ENCODE data around the gene PGRMC2.
A peak's percentile ranks its signal among the peaks of the same experiment; 100 is the strongest.

The PGRMC2 gene

DNA sequence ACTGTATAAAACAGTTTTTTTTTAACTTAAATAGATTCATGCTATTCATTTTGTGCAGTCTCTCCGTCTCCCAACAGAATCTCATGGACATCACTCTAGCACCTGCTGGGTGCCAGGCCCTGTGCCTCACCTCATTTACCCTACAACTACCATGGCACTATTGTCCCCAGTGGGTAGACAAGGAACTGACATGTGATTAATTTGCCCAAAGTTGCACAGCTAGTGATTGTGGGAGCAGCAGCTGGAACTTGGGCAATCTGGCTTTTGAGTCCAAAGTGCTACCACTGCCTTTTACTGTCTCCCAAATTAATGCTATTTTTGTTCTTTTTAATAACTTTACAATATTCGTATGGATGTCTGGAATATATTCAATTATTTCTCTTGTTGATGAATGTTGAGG lies 11.2 kb upstream of the PGRMC2 start:
- no peak for DNase-seq (ENCODE audit: low read depth)
- peaks cover 16% of the 10 kb centered on the region for H3K4me1 ChIP-seq (ENCODE audit: control insufficient read depth, insufficient read depth, low read length)

DNA sequence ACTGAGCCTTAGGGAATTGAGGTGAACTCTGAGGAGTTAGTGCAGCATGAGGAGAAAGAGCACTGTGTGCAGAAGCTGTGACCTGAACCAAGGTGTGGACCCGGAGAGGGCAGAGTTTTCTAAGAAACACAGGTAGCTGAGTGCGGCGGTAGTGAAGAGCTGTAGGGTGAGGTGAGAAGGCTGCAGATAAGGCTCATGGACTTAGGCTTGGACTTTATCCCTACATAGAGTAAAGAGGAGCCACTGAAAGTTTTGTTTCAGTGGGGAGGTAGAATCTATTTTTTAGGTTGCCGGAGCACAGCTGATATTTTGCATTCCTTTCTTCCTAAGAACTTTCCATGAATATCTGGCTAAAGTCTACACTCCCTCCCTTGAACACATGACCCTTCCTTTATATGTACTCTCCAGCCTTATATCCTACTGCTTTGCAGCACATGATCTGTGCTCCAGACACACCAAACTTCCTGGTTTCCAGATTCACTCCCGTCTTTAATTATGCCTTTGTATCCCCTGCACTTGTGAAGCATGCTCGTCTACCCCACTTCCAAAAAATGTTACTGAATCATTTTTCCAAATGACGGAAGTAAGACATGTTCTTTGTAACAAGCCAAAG lies 10.6 kb upstream of the PGRMC2 start:
- DNase-seq (ENCODE audit: low read depth) = no peak
- no peak overlapping the region for H3K4me3 ChIP-seq (ENCODE audit: low read length)
- peaks cover 7% of the 10 kb centered on the region for H3K36me3 ChIP-seq (ENCODE audit: control insufficient read depth, insufficient read depth, low read length, severe bottlenecking)
- H3K9ac ChIP-seq (ENCODE audit: low read length) = no peak overlapping the region
- H3K9me3 ChIP-seq (ENCODE audit: control insufficient read depth, low read length) = no peaks in the 10 kb centered on the region
- no peaks in the 10 kb centered on the region for H3K27me3 ChIP-seq (replicated peaks; ENCODE audit: control insufficient read depth, insufficient read depth, low read length)
- H3K4me1 ChIP-seq (ENCODE audit: control insufficient read depth, insufficient read depth, low read length) = peaks cover 16% of the 10 kb centered on the region

More for the DNA sequence above, 11.2 kb upstream of the PGRMC2 start:
- H3K27me3 ChIP-seq (replicated peaks; ENCODE audit: control insufficient read depth, insufficient read depth, low read length) = no peaks in the 10 kb centered on the region
- H3K9me3 ChIP-seq (ENCODE audit: control insufficient read depth, low read length) = no peaks in the 10 kb centered on the region
- peaks cover 7% of the 10 kb centered on the region for H3K36me3 ChIP-seq (ENCODE audit: control insufficient read depth, insufficient read depth, low read length, severe bottlenecking)
- no peak overlapping the region for H3K9ac ChIP-seq (ENCODE audit: low read length)
- no peak overlapping the region for H3K4me3 ChIP-seq (ENCODE audit: low read length)

DNA sequence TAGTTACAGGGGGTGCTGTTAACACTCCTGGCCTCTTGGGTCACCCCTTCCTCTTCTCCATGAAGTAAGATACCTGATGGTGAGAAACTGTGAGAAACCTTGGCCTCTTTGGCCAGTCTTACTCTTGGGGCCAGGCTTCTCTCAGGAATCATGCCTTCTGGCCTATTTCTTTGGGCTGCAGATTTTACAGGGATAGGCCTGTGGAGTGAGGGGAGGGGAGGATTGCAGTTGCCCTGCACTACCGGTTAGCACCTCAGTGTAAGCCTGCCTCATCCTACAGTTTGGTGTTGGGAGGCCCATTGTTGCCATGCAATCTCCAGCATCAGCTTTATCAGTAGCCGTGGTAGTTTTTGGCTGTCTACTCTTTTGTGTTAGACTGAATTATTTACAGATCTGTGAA lies 7.6 kb upstream of the PGRMC2 start:
- no peaks in the 10 kb centered on the region for H3K27me3 ChIP-seq (replicated peaks; ENCODE audit: control insufficient read depth, insufficient read depth, low read length)
- no peaks in the 10 kb centered on the region for H3K9me3 ChIP-seq (ENCODE audit: control insufficient read depth, low read length)
- peaks cover 7% of the 10 kb centered on the region for H3K36me3 ChIP-seq (ENCODE audit: control insufficient read depth, insufficient read depth, low read length, severe bottlenecking)
- H3K4me3 ChIP-seq (ENCODE audit: low read length) = no peak overlapping the region
- DNase-seq (ENCODE audit: low read depth) = no peak
- no peak overlapping the region for H3K9ac ChIP-seq (ENCODE audit: low read length)
- H3K4me1 ChIP-seq (ENCODE audit: control insufficient read depth, insufficient read depth, low read length) = peaks cover 8% of the 10 kb centered on the region

DNA sequence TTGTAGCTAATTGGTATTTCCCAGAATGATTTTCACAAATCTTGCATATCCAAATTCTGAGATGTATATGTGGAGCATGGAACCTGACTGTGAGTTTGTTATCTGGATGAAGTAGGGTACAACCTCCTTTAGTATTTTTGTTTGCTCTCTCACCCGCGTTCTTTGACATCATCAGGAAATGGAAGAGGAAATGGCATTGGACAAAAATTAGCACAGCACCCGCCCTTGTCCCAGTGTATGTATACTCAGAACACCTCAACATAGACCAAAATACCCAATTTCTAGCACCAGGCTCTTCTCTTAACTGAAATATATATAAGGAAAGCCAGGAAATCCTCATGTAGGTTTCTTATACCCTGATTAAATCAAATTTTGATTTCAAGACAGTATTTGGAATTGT lies 6.9 kb upstream of the PGRMC2 start:
- no peak overlapping the region for H3K4me3 ChIP-seq (ENCODE audit: low read length)
- H3K9ac ChIP-seq (ENCODE audit: low read length) = no peak overlapping the region
- no peak for DNase-seq (ENCODE audit: low read depth)
- no peaks in the 10 kb centered on the region for H3K9me3 ChIP-seq (ENCODE audit: control insufficient read depth, low read length)
- H3K36me3 ChIP-seq (ENCODE audit: control insufficient read depth, insufficient read depth, low read length, severe bottlenecking) = peaks cover 7% of the 10 kb centered on the region
- H3K27me3 ChIP-seq (replicated peaks; ENCODE audit: control insufficient read depth, insufficient read depth, low read length) = no peaks in the 10 kb centered on the region
- H3K4me1 ChIP-seq (ENCODE audit: control insufficient read depth, insufficient read depth, low read length) = peaks cover 6% of the 10 kb centered on the region

DNA sequence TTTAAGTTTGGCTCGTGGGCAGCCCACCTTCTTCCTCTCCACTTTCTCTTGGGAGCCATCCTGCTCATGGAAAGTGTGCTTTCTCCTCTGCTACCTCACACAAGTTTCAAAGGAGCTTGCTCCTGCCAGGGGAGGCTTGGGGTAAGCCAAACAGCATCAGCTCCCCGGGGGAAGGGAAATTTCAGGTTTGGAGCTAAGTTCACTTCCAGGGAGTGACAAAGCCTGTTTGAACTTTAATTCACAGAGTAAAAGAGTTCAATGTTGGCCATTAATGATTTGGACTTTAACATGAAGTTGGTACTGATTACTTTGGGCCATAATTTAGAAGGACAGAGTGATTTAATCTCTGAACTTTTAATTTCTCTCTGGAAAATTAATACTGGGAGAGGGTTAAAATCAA lies 4.7 kb upstream of the PGRMC2 start:
- Histone ChIP-seq H3K27me3 (replicated peaks; ENCODE audit: control insufficient read depth, insufficient read depth, low read length) (no peaks in the 10 kb centered on the region), H3K36me3 (ENCODE audit: control insufficient read depth, insufficient read depth, low read length, severe bottlenecking) (peaks cover 2% of the 10 kb centered on the region), H3K9ac (ENCODE audit: low read length) (no peak overlapping the region), H3K4me3 (ENCODE audit: low read length) (no peak overlapping the region), H3K9me3 (ENCODE audit: control insufficient read depth, low read length) (no peaks in the 10 kb centered on the region), H3K4me1 (ENCODE audit: control insufficient read depth, insufficient read depth, low read length) (peaks cover 10% of the 10 kb centered on the region)
- DNase-seq (ENCODE audit: low read depth) = no peak

DNA sequence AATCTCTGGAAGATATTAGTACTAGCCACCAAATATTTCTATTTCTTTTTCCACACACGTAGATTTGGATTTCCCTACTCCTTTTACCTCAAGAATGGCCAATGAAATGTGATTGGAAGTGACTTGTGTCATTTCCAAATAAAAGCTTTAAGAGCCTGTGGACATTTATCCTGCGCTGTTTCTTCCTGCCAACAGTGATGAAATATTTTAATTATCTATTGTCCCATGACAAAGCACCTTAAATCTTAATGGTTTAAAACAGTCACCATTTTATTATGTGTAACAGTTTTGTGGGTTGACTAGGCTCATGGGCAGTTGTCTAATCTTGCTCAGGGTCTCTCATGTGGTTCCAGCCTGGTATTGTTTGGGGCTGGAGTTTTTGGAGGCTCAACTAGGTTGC lies 3.5 kb upstream of the PGRMC2 start:
- no peak overlapping the region for H3K9ac ChIP-seq (ENCODE audit: low read length)
- H3K36me3 ChIP-seq (ENCODE audit: control insufficient read depth, insufficient read depth, low read length, severe bottlenecking) = no peaks in the 10 kb centered on the region
- H3K4me1 ChIP-seq (ENCODE audit: control insufficient read depth, insufficient read depth, low read length) = peaks cover 10% of the 10 kb centered on the region
- no peaks in the 10 kb centered on the region for H3K27me3 ChIP-seq (replicated peaks; ENCODE audit: control insufficient read depth, insufficient read depth, low read length)
- DNase-seq (ENCODE audit: low read depth) = no peak
- no peak overlapping the region for H3K4me3 ChIP-seq (ENCODE audit: low read length)
- no peaks in the 10 kb centered on the region for H3K9me3 ChIP-seq (ENCODE audit: control insufficient read depth, low read length)

DNA sequence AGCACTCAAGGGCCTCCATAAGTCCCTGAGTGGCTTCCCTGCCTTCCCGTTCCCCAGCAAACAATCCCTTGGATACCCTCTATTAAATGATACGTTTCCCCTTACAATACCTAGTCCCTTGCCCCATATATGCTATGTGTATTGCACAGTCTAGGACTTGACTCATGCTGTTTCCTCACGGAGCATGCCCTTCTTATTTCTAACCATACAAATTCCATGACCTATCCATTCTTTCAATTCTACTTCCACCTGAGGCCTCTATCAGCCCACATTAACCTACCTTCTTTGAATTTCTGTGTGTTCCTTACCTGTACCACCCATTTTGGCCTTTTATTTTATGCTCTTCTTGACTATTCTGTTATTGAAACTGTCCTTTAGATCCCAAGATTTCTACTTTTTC lies 2.9 kb upstream of the PGRMC2 start:
- H3K36me3 ChIP-seq (ENCODE audit: control insufficient read depth, insufficient read depth, low read length, severe bottlenecking) = no peaks in the 10 kb centered on the region
- no peak overlapping the region for H3K4me3 ChIP-seq (ENCODE audit: low read length)
- H3K4me1 ChIP-seq (ENCODE audit: control insufficient read depth, insufficient read depth, low read length) = peaks cover 10% of the 10 kb centered on the region
- no peak overlapping the region for H3K9ac ChIP-seq (ENCODE audit: low read length)
- no peaks in the 10 kb centered on the region for H3K9me3 ChIP-seq (ENCODE audit: control insufficient read depth, low read length)
- DNase-seq (ENCODE audit: low read depth) = no peak
- H3K27me3 ChIP-seq (replicated peaks; ENCODE audit: control insufficient read depth, insufficient read depth, low read length) = no peaks in the 10 kb centered on the region

DNA sequence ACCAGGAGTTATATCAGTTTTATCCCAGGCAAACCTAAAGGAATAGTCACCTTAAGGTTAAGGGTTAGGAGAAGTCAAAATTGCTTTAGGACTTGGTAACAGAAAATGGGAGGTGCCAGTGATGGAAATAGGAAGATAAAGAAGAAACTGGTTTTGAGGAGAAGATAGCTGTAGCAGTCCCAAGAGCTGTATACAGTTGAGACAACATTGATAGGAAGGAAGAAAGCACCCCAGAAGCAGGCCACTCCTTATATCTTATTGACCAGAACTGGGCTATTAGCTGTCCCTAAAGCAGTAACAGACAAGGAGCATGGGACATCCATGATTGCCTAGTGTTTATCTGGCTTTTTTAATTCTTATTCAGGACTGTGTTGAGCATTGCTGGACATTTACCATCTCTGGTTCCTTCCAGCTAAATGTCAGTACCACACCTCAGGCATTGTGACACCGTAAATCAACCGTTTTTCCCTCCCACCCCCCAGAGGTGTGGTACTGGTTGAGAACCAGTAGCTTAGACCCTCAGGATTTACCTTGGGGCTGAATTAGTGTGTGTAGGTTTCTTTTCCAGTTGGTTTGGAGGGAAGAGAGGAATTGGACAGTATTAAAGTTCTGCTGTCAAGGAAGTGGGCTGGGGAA lies 2.0 kb upstream of the PGRMC2 start:
- no peaks in the 10 kb centered on the region for H3K9me3 ChIP-seq (ENCODE audit: control insufficient read depth, low read length)
- no peaks in the 10 kb centered on the region for H3K36me3 ChIP-seq (ENCODE audit: control insufficient read depth, insufficient read depth, low read length, severe bottlenecking)
- peaks cover 10% of the 10 kb centered on the region for H3K4me1 ChIP-seq (ENCODE audit: control insufficient read depth, insufficient read depth, low read length)
- peak overlapping the region; percentile 86 for H3K4me3 ChIP-seq (ENCODE audit: low read length)
- no peak for DNase-seq (ENCODE audit: low read depth)
- no peaks in the 10 kb centered on the region for H3K27me3 ChIP-seq (replicated peaks; ENCODE audit: control insufficient read depth, insufficient read depth, low read length)
- peak overlapping the region; percentile 93 for H3K9ac ChIP-seq (ENCODE audit: low read length)

DNA sequence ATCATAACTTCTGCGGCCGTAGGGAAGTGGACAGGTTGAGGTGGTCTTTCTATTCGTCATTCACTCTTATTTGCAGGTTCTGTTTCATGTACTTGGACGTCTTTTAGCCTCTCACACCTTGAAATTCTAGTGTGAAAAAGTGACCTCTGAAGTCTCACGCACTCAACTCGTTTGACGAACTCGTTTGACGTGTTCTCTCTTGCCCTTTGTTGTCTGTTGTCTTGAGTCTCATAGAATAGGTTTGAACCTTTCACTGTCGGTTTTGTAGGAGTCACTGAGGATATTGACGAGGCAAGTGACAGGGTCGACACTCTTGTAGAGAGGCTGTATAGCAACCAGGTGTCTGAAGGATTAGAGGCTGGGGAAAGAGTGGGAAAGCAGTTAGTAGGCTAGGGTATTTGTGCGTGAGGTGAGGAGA lies 1.1 kb upstream of the PGRMC2 start:
- Histone ChIP-seq H3K9me3 (ENCODE audit: control insufficient read depth, low read length) (no peaks in the 10 kb centered on the region), H3K4me1 (ENCODE audit: control insufficient read depth, insufficient read depth, low read length) (peaks cover 15% of the 10 kb centered on the region), H3K4me3 (ENCODE audit: low read length) (peak overlapping the region; percentile 86), H3K27me3 (replicated peaks; ENCODE audit: control insufficient read depth, insufficient read depth, low read length) (no peaks in the 10 kb centered on the region), H3K9ac (ENCODE audit: low read length) (peak overlapping the region; percentile 93), H3K36me3 (ENCODE audit: control insufficient read depth, insufficient read depth, low read length, severe bottlenecking) (no peaks in the 10 kb centered on the region)
- peak; percentile 45 for DNase-seq (ENCODE audit: low read depth)

DNA sequence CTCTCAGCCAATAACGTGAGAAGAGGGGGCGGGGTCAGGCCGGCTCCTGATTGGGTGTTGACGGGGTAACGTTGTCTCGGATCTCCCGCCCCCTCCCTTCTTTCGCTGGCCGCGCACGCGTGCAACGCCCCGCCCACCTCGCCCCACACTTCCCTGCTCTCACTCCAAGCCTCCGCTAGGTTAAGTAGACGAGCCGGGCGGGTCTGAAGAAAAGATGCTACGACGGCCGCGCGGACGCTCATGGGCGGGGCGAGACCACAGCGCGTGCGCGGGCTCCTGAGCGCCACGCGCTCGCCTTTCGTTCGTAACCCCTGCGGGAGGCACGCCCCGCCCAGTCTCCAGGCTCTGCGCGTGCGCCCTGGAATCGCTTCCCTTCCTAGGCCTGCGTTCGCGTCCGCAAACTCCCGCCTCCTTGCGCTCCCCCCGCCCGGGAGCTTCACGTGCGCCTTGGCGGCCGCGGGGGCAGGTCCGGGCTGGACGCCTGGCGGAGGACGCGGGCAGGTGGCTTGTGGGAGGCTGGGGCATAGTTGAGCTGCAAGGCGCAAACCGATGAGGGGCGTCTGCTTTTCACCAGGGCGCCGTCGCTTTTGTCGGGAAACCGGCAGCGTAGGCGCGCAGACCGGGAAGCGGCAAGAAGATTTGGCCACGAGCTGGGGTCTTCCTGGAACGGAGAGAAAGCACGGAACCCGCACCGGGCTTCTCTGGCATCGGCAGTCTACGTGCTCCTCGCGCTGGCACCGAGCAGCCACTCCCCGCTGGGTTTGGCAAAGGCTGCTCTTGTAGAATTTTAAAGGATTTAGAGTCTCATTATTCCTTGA lies 467 bp upstream of the PGRMC2 start:
- Histone ChIP-seq H3K27me3 (replicated peaks; ENCODE audit: control insufficient read depth, insufficient read depth, low read length) (no peaks in the 10 kb centered on the region), H3K4me1 (ENCODE audit: control insufficient read depth, insufficient read depth, low read length) (peaks cover 15% of the 10 kb centered on the region), H3K4me3 (ENCODE audit: low read length) (peak overlapping the region; percentile 86), H3K9ac (ENCODE audit: low read length) (peak overlapping the region; percentile 93), H3K9me3 (ENCODE audit: control insufficient read depth, low read length) (no peaks in the 10 kb centered on the region), H3K36me3 (ENCODE audit: control insufficient read depth, insufficient read depth, low read length, severe bottlenecking) (no peaks in the 10 kb centered on the region)
- peak; percentile 99 for DNase-seq (ENCODE audit: low read depth)

DNA sequence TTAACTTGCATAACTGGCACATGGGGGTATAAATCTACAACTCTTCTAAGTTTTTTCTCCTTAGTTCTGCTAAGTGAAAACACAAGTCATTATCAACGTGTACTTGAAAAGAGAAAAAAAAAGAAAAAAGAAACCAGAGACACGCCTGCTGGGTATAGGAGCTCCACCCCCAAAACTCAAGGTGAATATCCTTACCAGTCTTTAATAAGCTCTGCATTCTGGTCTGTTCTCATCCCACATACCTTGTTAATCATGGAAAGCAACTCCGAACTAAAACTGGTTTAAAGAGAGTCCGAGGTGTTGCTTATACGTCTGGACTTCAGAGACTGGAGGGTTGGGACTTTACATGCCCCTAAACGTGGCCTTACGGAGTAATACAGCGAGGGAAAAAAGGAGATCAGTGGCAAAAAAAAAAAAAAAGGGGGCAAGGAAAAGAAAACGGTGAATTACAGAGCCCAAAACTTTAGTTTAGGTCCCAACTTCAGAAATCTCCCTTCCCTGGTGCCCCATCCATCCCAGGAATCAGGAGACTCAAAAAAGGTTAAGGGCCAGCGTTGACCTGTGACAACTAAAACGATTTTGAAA lies 1.0 kb downstream of the PGRMC2 start:
- H3K36me3 ChIP-seq (ENCODE audit: control insufficient read depth, insufficient read depth, low read length, severe bottlenecking) = no peaks in the 10 kb centered on the region
- peak; percentile 65 for DNase-seq (ENCODE audit: low read depth)
- no peaks in the 10 kb centered on the region for H3K27me3 ChIP-seq (replicated peaks; ENCODE audit: control insufficient read depth, insufficient read depth, low read length)
- H3K9ac ChIP-seq (ENCODE audit: low read length) = peak overlapping the region; percentile 95
- peak overlapping the region; percentile 89 for H3K4me3 ChIP-seq (ENCODE audit: low read length)
- peaks cover 25% of the 10 kb centered on the region for H3K4me1 ChIP-seq (ENCODE audit: control insufficient read depth, insufficient read depth, low read length)
- H3K9me3 ChIP-seq (ENCODE audit: control insufficient read depth, low read length) = no peaks in the 10 kb centered on the region
